HL-60 (cell line): ENCODE data around the gene CHSY1.
"Not testable (repeated sequence)": the region's sequence is repeated elsewhere in the genome, so short reads cannot be mapped to it uniquely, and the experiment has no call there.

Experiments used
- DNase-seq, 2 experiments: peaks; one replicate each; pipeline ENCODE4 v3.0.0-alpha.2; 2010 to 2020; ENCODE audit warnings: low read depth in 1 of 2, low spot score in 1 of 2
- H3K27ac ChIP-seq: fragments of 250-450 bp; sonication (Bioruptor Pico); replicated peaks from 2 replicates; pipeline ENCODE4 v1.5.1; 2020; ENCODE audit warnings: mild to moderate bottlenecking, moderate library complexity
- H3K27me3 ChIP-seq: fragments of 250-450 bp; sonication (Bioruptor Pico); 2 replicates; pipeline ENCODE4 v1.5.1; 2021; ENCODE audit warnings: mild to moderate bottlenecking, moderate library complexity; ENCODE audit not compliant: insufficient read depth, poor library complexity, severe bottlenecking
- H3K4me3 ChIP-seq: replicated peaks from 2 replicates; pipeline ENCODE4 v1.5.1; 2011; ENCODE audit warnings: mild to moderate bottlenecking, control low read depth, low read length; ENCODE audit not compliant: insufficient read depth
- CTCF ChIP-seq: IDR thresholded peaks from one replicate; pipeline ENCODE4 v1.5.1; 2011; ENCODE audit warnings: low read length, control low read depth, inconsistent platforms; ENCODE audit not compliant: insufficient read depth
- GABPA ChIP-seq: IDR thresholded peaks from 2 replicates; pipeline ENCODE4 v1.6.1; 2012; ENCODE audit warnings: low read depth
- POLR2AphosphoS5 ChIP-seq: IDR thresholded peaks from 2 replicates; pipeline ENCODE4 v1.6.1; 2012; ENCODE audit warnings: low read depth
- REST ChIP-seq: IDR thresholded peaks from 2 replicates; pipeline ENCODE4 v1.6.1; 2012; ENCODE audit warnings: low read depth; ENCODE audit not compliant: insufficient replicate concordance
- SPI1 ChIP-seq: IDR thresholded peaks from 2 replicates; pipeline ENCODE4 v1.6.1; 2012; ENCODE audit warnings: low read depth, mild to moderate bottlenecking, borderline replicate concordance

CHSY1 gene

DNA sequence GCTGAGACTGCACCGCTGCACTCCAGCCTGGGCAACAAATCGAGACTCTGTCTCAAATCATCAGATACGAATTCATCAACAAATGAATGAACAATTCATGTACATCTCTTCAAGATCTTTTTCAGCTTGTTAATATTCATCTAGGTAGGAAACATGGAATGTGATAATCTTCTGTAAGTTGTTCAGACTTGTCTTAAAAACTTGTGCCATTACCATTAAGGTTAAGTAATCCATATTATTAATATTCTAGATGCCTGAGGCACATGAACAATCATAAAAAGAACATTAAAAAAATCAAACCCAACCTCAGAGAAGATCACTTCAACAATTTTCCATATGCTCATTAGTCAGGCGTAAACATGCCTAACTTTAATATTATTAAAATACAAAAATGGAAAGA lies 36.2 kb downstream of the CHSY1 start:
- DNase-seq: no peak
- Histone ChIP-seq H3K27ac (no peak overlapping the region), H3K27me3 (no peaks in the 10 kb centered on the region), H3K4me3 (no peak overlapping the region)
- no peak for TF ChIP-seq REST
- TF ChIP-seq GABPA: no peak
- no peak for TF ChIP-seq CTCF
- TF ChIP-seq SPI1: no peak
- no peak for TF ChIP-seq POLR2AphosphoS5

DNA sequence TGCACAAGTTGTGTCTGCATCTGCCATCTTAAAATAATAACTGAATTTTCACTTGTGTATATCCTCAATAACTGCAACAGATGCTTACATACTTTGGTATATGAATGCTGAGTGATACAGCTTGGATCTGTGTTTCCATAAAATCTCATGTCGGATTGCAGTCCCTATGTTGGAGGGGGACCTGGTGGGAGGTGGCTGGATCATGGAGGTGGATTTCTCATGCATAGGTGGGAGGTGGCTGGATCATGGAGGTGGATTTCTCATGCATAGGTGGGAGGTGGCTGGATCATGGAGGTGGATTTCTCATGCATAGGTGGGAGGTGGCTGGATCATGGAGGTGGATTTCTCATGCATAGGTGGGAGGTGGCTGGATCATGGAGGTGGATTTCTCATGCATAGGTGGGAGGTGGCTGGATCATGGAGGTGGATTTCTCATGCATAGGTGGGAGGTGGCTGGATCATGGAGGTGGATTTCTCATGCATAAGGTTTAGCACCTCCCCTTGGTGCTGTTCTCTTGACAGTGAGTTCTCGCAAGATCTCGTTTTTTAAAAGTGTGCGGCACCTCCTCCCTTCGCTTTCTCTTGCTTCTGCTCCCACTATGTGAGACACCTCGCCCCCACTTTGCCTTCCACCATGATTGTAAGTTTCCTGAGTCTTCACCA lies 37.3 kb downstream of the CHSY1 start:
- not testable (repeated sequence) for H3K27me3 ChIP-seq, H3K4me3 ChIP-seq, H3K27ac ChIP-seq, DNase-seq

DNA sequence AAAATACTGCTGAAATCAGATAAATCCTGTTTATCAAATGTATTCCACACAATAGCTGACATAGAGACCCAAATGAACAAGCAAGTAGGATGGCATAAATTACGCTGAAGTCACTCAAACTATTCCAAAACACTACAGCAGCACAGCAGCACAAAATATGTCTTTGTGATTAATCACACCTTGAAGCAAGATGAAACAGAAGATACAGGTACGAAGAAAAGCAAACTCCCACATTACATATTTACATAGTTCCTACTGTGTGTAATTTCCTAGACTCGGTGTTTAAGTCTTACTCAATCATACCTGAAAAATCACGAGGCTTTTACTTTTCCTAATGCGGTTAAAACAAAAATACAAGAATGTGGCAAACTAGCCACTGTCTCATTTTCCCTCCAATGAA lies 38.3 kb downstream of the CHSY1 start:
- TF ChIP-seq POLR2AphosphoS5: no peak
- TF ChIP-seq REST: no peak
- no peak for TF ChIP-seq GABPA
- no peak for TF ChIP-seq SPI1
- no peak for TF ChIP-seq CTCF

DNA sequence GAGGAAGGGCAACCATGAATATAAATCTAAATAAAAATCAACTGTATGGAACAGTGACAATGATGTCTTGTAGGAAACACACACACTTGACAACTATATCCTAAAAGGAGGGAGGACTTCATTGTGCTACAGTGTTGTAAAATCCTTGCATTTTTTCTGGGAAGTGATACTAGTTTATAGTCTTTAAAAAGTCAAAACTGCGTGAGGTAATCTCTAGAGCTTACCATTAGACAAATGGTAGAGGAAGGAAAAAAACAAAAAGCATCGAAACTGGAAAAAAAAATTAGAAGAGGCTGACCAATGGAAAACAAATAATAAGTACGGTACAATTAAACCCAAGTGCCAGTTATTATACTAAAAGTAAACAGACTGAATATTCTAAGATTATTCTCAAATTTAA lies 38.7 kb downstream of the CHSY1 start:
- Histone ChIP-seq H3K4me3 (no peak overlapping the region), H3K27ac (no peak overlapping the region; the same call in 1 of the 2 replicates), H3K27me3 (no peaks in the 10 kb centered on the region)
- no peak for TF ChIP-seq CTCF
- no peak for TF ChIP-seq REST
- TF ChIP-seq SPI1: no peak
- no peak for TF ChIP-seq GABPA
- no peak for TF ChIP-seq POLR2AphosphoS5
- DNase-seq: no peak

More for the DNA sequence above, 38.3 kb downstream of the CHSY1 start:
- Histone ChIP-seq H3K27me3 (no peaks in the 10 kb centered on the region), H3K4me3 (no peak overlapping the region), H3K27ac (0 out of 2 replicates have a peak overlapping the region, but pooled peaks have one; percentile 7)
- DNase-seq: no peak
